Measurements from ENCODE around the gene GEMIN7.

The GEMIN7 gene, protein sequence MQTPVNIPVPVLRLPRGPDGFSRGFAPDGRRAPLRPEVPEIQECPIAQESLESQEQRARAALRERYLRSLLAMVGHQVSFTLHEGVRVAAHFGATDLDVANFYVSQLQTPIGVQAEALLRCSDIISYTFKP

DNA sequence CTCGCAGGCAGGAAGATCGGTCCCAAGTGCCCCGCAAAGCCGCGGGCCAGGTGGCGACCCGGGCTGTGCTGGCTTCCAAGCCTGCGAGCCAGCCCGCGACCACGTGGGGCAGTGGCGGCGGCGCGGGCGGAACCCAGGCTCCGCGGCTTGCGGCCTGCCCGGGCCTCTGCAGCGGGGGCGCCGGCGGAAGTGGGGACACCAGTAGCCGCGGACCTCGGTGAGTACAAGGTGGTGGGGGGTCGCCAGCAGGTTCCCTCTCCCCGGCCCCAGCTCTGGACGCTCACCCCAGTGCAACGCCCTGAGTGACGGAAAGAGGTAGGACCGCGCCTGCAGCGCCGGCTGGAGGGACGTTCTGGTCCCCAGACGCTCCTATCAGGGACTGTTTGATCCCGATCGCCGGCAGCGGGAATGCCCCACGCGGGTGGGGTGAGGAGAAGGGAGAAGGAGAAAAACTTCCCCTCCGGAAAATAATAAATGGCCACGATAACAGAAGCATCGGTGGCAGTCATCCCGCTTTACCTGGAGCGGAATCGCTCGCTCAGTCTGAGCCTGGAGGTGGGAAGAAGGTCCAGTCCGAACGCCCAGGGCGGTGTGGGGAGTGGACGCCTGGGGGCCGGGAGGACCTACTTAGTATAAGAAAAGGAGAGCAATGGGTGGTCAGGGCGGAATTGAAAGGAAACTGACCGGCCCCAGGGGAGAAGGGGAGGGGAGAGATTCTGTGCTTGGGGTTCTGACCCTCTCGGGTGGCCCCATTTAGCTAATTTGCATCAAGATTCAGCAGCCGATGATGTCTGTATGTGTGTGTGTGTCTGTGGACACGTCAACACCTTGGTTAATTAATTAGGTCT, at the start of gene GEMIN7:
Gene GEMIN7 (plus strand): TSS at position 198 of the 848 bp plus-strand sequence. CDS start 10,855 bp downstream, outside the sequence.
- DNase-seq (ENCODE audit: low read depth, low spot score): peak; percentile 92

DNA sequence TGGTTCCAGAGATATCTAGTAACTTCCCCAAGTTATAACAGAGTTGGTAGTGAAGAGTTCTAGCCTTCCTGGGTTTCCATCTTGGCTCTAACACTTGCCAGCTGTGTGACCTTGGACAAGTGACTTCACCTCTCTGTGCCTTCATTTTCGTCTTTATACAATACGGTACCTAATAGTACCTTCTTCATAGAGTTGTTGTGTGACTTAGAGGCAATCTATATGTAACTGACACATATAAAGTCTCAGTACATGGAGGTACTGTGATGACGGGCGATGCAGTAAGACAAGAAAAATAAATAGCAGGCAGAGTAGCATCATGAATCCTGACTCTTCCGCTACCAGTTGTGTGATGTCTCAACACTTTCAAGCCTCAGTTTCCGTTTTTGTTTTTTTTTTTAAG, 48.2 kb upstream of the GEMIN7 start:
- no peak for DNase-seq (ENCODE audit: low read depth, low spot score)

DNA sequence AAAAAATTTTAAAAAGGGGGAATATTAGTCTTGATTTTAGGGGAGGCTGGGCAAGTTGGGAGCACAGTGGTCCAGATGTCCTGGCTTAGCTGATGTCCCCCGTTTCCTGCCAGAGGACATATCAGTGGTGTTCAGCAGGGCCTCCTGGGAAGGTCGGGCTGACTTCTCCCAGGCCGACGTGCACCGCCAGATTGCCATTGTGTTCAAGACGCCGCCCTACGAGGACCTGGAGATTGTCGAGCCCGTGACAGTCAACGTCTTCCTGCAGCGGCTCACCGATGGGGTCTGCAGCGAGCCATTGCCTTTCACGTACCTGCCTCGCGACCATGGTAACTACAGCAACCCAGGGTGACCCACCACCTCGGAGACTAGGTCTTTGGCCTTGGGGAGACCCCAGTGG, 46.6 kb upstream of the GEMIN7 start:
- DNase-seq (ENCODE audit: low read depth, low spot score): no peak

DNA sequence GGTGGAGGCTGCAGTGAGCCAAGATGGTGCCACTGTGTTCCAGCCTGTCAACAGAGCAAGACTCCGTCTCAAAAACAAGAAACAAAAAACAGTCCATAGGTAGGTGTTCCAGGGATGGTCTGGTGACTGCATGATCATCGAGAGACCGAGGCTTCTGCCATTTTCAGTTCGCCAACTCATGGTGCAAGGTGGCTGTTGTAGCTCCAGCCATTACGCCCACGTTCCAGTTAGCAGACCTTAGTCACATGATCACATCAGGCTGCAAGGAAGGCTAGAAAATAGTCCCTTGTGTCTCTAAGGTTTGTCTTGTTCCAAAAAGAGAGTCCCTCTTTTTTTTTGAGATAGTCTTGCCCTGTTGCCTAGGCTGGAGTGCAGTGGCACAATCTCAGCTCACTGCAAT, 43.3 kb upstream of the GEMIN7 start:
- DNase-seq (ENCODE audit: low read depth, low spot score): no peak

DNA sequence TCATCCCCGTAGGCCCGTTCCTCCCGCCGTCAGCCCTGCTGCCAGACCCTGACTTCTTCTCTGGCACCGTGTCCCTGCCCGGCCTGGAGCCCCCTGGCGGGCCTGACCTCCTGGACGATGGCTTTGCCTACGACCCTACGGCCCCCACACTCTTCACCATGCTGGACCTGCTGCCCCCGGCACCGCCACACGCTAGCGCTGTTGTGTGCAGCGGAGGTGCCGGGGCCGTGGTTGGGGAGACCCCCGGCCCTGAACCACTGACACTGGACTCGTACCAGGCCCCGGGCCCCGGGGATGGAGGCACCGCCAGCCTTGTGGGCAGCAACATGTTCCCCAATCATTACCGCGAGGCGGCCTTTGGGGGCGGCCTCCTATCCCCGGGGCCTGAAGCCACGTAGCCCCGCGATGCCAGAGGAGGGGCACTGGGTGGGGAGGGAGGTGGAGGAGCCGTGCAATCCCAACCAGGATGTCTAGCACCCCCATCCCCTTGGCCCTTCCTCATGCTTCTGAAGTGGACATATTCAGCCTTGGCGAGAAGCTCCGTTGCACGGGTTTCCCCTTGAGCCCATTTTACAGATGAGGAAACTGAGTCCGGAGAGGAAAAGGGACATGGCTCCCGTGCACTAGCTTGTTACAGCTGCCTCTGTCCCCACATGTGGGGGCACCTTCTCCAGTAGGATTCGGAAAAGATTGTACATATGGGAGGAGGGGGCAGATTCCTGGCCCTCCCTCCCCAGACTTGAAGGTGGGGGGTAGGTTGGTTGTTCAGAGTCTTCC, 41.5 kb upstream of the GEMIN7 start:
- no peak for DNase-seq (ENCODE audit: low read depth, low spot score)

DNA sequence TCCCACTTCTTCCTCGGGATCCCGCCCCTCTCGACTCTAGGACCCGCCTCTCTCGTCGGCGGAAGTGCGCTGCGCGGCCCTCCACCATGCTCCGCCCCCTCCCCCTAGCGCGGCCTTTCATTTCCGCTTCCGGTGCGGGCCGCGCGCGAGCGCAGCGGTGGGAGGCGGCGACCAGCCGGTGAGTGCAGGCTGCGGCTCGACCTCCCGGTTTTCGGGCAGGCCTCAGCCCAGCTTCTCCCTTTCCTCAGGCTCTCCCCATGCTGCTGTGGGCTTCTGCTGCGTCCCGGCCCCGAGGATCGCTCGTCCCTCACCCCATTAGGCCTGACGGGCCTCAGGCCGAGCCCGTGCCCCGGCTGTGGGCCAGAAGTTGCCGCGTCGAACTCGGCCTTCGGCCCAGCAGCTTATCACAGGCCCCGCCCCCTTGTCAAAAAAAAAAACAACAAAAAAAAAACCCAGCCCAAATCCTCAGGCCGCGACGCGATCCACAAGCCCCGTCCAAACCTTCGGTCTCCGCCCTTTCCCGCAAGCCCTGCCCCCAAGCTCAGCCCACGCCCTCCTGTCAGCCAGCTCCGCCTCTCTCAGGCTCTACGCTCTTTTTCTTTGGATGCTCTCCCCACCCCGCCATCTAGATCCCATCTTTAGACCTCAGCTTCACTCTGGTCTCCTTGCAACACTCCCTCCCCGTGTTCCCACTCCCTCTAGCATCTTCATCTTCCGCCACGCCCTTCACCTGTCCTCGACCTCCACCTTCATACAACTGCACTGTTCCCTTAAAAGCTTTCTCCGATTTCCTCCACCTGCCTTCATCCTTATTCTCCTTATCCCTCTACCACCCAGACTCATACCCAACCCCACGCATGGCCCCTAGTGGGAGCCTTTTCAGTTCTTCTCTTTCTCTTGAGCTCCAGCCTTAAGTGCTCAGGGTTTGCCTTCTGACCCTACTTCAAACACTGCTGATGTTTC, 39.8 kb upstream of the GEMIN7 start, which contains the start of gene CLASRP:
Gene CLASRP (plus strand): TSS at position 115 of the 963 bp plus-strand sequence. CDS start 1,168 bp downstream, outside the sequence.
- peak; percentile 97 for DNase-seq (ENCODE audit: low read depth, low spot score)

DNA sequence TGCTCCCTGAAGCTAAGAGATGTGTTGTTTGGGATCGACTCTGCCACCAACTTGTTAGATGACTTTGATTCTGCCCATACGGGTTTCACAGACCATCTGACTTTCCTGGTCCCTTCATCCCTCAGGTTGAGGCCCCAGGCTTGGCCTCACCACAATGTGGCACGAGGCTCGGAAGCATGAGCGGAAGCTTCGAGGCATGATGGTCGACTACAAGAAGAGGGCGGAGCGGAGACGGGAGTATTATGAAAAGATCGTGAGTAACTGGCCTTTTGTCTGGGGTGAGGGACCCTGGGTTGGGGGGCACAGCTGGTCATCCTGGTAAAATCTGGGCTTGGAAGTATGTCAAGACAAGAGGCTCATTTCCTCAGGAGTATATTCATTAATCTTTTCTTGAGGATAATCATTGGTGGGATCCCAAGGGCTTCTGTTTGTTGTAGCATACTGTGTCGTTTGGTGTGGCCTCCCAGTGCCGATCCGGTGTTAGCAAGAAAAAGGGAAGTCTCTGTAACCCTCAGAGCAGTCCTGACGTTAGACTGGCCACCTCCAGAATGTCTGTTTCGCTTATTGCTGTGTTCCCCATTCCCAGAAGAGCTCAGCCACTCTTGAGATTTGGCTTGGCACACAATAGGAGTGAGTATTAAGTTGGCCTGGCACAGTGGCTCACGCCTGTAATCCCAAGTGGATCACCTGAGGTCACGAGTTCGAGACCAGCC, 38.8 kb upstream of the GEMIN7 start:
- DNase-seq (ENCODE audit: low read depth, low spot score): no peak

DNA sequence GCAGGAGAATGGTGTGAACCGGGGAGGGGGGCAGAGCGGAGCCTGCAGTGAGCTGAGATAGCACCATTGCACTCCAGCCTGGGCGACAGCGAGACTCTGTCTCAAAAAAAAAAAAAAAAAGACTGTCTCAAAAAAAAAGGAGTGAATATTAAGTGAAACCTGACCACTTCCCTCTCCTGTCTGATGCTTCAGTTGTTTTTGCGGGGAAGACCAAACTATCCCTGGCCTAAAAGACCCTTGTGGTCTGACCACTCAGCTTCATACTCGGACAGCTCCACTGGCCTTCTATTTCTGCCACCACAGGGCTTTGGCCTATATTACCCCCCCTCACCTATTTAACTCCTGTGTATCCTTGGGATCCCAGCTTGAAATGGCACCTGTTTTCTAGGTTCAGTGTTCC, 37.9 kb upstream of the GEMIN7 start:
- no peak for DNase-seq (ENCODE audit: low read depth, low spot score)

DNA sequence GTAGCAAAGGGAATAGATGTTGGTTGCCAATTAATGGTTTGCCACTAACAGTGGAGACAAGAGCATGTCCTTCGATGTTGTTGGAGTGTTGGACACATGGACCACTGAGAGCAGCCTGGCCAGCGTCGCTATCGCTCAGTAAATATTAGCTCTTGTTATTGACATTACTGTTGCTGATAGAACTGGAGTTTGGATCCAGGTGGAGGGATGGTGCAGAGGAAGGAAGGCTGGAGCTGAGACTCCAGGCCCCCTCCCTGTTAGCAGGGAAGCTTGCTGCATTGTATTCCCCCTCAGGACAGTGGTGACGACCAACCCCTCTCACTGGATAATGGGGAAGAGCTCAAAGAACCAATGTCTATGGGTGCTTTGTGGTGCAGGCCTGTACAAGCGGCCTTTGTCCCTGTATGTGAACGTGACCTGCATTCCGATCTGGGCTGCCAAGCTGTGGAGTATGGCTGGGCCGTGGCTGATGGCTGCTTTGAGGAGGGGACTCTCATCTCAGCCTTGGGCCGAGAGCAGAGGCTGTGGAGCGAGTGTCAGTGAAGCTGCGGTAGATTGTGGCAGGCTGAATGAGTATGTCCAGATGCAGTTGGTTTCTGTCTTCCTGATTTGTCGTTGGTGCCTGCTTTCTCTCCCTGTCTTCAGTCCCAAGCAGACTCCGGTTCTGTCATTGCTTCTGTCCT, 33.2 kb upstream of the GEMIN7 start:
- DNase-seq (ENCODE audit: low read depth, low spot score): peak; percentile 16

DNA sequence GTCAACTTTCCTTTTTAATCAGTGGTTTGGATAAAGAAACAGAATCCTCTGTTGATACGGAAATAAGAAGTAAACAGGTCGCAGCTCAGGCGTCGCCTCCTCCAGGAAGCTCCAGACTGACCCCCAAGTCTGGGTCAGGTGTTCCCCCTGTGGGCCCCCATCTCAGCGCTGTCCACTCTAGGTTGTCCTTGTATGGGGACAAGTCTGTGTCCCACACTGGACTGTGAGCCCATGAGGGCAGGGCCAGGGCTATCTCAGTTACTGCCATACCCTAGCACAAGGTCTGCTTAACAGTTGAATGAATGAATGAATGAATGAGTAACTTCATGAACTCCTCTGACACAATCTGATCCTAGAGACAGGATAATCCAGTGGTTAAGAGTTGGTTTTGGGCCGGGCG, 32.7 kb upstream of the GEMIN7 start:
- DNase-seq (ENCODE audit: low read depth, low spot score): no peak

DNA sequence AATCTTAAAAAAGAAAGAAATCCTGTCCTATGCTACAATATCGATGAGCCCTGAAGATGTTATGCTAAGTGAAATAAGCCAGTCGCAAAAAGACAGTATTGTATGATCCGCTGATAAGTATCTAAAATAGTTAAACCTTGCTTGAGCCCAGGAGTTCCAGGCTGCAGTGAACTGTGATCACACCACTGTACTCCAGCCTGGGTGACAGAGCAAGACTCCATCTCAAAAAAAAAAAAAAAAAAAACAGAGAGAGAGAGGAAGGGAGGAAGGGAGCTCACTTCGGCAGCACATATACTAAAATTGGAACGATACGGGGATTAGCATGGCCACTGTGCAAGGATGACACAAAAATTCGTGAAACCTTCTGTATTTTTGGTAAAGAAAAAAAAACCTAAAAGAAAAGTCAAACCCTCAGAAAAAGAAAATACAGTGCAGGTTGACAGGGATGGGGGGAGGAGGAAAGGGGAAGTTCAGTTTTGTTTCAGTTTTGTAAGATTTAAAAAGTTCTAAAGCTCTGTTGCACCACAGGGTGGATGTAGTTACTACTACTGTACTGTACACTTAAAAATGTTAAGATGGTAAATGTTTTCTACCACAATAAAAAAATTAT, 31.8 kb upstream of the GEMIN7 start:
- DNase-seq (ENCODE audit: low read depth, low spot score): no peak

DNA sequence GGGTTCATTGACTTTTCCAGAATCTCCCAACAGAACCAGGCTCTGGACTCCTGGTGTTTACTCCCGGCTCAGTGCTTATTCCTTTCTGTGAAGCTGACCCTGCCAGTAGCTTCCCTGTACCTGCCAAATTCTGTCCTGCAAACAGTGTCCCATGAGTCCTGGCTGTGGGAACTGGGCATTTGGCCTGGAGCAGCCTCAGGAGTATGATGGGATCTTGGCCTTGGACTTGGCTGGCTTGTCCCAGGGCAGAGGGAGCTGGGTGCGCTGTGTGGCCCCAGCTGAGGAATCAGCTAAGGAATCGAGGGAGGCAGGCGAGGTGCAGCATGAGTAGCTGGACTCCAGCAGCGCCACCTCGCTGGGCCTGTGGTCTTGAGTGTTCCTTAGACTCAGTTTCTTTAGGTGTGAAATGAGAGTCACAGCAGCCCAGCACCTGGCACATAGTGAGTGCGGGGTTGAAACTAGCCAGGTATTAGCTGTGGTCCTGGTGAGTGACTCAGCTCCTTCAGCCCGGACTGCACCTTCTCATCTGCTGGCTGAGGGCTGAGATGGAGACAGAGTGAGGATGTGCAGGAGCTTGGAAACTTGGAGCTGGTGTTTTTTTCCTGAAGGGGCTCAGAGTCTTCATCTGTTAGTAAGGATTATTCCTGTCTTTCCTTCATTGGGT, 29.9 kb upstream of the GEMIN7 start:
- DNase-seq (ENCODE audit: low read depth, low spot score): peak; percentile 16

DNA sequence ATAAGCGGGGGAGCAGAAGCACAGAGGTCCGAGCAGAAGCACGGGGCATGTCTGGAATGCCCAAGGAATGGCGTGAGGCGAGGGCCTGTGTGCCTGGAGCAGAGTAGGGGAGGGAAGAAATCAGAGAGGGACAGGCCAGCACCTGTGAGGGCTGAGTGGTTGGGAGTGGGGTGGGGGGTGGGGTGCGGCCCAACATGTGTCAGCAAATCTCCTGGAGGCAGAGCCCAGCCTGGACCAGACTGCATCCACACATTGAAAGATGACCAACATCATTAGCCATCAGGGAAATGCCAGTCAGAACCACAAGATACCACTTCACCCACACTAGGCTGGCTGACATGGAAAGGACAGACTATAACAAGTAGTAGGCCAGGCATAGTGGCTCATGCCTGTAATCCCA, 29.0 kb upstream of the GEMIN7 start:
- peak; percentile 16 for DNase-seq (ENCODE audit: low read depth, low spot score)

DNA sequence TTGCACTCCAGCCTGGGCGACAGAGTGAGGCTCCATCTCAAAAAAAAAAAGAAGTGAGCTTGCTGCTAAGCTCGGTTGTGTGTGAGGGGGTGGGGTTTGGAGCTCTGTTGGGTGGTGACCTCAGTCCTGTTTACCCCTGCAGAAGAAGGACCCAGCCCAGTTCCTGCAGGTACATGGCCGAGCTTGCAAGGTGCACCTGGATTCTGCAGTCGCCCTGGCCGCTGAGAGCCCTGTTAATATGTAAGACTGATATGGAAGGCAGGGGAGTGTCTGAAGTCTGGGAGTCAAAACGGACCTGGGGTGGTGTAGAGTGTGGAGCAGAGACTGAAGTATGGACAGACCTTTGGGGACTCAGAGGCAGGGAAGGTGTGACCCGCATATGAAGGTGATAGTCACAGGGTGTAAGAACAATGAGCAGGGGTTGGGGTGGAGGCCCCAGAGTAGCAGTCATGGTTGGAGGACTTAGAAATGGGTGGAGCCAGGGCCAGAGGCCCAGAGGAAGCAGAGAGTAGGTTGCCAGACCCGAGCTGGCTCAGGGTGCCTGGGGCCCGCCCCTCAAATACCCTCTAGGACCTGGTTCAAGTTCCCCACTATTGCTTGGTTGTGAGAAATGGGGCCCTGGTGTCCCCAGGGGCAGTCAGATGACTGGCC, 27.0 kb upstream of the GEMIN7 start:
- DNase-seq (ENCODE audit: low read depth, low spot score): no peak

DNA sequence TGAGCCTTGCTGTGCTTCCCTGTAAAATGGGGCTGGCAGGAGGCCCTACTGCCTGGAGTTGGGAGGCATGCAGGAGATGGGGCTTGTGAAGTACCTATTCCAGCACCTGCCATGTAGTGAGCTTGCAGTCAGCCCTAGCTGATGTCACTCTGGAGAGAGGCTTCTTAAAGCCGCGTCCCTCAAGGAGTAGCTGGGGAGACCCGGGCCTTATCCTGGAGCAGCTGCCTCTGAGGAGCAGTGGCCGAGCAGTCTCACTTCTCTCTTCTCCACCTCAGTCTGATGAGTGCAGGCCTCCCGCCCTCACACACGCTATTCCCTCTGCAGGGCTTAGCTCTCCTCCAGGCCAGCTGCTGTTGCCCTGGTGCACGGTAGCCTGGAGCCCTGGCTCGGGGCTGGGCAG, 22.2 kb upstream of the GEMIN7 start:
- DNase-seq (ENCODE audit: low read depth, low spot score): no peak

DNA sequence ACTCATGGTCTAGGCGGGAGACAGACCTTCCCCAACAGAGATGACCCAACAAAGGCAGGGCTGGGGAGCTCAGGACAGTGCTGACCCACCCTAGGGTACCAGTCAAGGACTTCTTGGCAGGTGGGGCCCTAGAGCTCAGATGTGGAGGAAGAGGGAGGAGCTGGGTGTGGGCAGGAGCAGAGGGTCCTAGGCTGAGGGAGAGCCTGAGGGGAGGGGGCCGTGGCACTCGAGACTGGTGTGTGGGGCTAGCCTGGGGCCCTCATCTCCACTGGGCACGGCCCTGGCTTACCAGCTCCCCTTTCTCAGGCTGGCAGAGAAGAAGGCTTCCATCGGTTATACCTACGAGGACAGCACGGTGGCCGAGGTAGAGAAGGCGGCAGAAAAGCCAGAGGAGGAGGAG, 21.6 kb upstream of the GEMIN7 start:
- no peak for DNase-seq (ENCODE audit: low read depth, low spot score)

DNA sequence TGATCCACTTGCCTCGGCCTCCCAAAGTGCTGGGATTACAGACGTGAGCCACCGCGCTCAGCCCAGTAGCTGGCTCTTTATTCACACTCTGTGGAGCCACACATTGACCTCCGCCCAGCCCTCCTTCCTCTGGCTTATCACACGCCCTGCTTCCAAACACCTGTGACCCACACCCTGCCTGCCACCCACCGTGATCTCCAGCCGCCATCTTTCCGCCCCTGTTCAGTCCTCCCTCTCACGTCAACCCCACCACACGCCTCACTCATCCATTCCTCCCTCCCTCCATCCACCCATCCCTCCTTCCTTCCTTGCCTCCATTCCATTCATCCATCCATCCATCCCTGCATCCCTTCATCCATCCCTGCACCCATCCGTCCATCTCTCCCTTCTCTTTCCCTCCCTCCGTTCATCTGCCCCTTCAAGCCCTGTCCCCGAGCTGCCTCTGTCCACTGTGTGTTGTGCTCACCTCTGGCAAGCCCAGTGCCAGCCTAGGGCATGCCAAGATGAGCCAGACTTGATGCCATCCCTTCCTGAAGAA, 20.4 kb upstream of the GEMIN7 start:
- DNase-seq (ENCODE audit: low read depth, low spot score): no peak

DNA sequence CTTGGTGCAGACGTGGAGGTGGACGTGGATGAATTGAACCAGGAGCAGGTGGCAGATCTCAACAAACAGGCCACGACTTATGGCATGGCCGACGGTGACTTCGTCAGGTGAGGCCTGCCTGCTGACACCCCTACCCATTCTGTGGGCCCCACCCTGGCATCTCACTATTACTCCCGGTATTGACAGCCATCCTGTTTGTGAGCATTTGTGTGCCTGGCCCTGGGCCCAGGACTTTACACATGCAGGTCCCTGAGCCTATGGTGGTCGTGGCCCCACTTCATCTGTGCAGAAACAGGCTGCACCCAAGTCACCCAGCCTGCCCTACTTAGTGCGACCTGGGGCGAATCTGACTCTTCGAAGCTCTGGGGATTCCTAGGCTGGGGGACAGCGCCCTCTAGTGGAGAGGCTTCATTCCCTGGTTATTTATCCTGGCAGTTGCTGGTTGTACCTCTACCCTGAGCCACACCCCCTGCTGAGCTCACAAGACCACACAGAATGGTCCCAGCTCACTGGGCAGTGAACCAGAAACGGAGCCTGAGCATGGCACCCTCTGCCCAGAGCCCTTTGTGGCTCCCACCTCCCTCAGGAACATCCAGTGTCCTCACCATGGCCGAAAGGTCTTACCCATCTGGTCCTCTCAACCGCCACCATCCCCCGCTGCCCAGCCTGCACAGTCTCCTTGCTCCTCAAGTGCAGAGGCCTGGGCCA, 19.6 kb upstream of the GEMIN7 start:
- DNase-seq (ENCODE audit: low read depth, low spot score): peak; percentile 87
